Measurements from ENCODE around the gene SUN1. TPM values are rescaled to one million over a fixed set of nuclear protein-coding genes. Genes with fewer than 3 reads are reported as not detected.

The SUN1 gene
- total RNA-seq, 1 donor from 2014 or later: 99.9 TPM

DNA sequence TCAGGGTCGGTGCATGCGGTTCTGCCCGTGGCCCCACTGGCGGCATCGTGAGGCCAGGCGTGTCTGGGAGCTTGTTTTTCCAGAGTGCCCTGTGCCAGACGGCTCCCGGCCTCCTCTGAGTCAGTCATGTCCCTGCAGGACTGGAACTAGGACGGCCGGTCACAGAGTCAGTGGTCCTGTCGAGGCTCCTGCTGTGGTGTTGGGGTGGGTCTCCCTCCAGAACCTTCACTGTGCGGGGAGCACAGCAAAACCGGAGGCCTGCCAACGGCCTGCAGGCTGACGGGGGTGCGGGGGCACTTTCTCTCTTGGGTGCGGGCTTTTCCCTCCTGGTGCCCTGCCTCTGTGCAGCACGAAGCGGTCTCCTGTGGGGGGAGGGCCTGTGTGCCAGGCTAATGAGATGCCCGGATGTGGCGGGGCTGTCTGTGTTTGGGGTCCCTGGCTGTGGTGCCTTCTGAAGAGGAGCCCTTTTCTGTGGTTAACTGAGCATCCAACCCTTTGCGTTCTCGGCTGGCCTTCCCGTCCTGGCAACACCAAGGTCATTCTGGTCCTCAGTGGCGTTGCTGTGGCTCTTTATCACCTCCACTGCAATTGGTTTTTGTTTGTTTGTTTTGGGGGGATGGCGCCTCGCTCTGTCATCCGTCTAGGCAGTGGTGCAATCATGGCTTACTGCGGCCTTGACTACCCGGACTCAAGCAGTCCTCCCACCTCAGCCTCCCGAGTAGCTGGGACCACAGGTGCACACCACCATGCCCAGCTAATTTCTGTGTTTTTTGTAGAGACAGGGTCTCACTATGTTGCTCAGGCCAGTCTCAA, 52.1 kb downstream of the SUN1 start:
- Mint-ChIP-seq H3K27ac (ENCODE audit: unreplicated experiment) (peak overlapping the region; percentile 83), H3K36me3 (ENCODE audit: low read depth) (no peaks in the 10 kb centered on the region), H3K27me3 (ENCODE audit: low read depth) (no peaks in the 10 kb centered on the region), H3K4me1 (peaks cover 16% of the 10 kb centered on the region), H3K4me3 (peak overlapping the region; percentile 51), H3K9me3 (no peaks in the 10 kb centered on the region)
- no peak for DNase-seq (ENCODE audit: low read depth, low spot score)
- TF ChIP-seq, protein P1, sequence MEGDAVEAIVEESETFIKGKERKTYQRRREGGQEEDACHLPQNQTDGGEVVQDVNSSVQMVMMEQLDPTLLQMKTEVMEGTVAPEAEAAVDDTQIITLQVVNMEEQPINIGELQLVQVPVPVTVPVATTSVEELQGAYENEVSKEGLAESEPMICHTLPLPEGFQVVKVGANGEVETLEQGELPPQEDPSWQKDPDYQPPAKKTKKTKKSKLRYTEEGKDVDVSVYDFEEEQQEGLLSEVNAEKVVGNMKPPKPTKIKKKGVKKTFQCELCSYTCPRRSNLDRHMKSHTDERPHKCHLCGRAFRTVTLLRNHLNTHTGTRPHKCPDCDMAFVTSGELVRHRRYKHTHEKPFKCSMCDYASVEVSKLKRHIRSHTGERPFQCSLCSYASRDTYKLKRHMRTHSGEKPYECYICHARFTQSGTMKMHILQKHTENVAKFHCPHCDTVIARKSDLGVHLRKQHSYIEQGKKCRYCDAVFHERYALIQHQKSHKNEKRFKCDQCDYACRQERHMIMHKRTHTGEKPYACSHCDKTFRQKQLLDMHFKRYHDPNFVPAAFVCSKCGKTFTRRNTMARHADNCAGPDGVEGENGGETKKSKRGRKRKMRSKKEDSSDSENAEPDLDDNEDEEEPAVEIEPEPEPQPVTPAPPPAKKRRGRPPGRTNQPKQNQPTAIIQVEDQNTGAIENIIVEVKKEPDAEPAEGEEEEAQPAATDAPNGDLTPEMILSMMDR (conservative IDR thresholded peaks at IDR 0.05): no peak

DNA sequence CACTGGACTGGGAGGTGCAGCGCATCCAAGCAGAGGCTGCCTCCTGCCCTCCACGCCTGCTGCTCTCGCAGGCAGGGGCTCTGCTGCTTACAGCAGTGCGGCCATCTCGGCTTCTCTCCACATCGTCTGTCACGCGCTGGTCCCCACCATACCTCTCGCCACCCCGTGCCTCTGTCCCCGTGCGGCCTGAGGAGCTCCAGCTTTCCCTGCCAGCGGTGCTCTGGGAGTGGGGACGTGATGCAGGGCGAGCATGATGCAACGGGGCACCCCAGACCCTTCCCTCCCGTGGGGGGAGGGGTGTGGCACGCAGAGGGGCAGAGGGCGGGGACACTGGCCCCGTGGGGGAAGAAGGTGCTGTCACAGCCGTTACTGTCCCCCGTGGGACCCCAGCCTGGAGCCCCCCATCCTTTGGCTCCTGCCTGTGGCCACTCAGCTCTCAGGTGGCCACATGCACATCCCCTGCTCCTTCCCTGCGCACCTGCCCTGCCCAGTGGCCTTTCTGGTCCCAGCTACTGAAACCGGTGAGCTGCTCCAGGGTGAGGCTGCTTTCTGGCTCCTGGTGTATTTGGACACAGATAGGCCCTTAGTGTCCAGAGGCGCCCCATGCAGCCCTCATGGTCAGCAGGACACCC, 53.1 kb downstream of the SUN1 start:
- Mint-ChIP-seq H3K36me3 (ENCODE audit: low read depth) (no peaks in the 10 kb centered on the region), H3K27me3 (ENCODE audit: low read depth) (no peaks in the 10 kb centered on the region), H3K4me3 (no peak overlapping the region), H3K9me3 (no peaks in the 10 kb centered on the region), H3K27ac (ENCODE audit: unreplicated experiment) (no peak overlapping the region), H3K4me1 (peaks cover 12% of the 10 kb centered on the region)
- TF ChIP-seq, protein P1 (conservative IDR thresholded peaks at IDR 0.05): no peak
- DNase-seq (ENCODE audit: low read depth, low spot score): no peak

DNA sequence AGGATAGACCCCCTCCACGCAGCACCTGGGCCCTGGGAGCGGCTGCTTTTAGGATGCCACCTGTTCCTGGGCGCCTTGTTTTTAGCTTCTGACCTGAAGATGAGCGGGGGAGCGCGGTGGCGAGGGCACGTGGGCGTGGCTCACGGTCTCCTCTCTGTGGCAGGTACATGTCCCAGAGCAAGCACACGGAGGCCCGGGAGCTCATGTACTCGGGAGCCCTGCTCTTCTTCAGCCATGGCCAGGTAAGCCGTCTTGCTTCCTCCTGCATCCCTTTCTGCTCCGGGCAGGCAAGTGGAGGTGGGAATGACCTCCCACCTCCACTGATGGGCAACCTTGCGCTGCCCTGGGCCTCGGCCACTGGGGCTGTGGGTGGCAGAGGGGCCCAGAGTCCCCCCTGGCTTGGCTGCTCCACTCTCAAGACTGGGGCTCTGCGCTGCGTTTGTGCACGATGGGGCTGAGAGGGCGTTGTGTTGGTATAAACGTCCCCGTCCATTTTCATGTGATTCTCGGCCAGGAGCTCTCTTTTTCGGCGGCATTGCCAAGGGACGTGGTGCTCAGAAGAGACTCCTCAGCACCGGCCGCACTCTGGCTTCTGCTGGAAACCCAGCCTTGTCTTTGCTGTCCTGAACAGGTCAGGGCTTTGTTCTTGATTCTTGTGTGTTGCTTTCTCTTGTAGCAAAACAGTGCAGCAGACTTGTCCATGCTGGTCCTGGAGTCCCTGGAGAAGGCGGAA, 53.8 kb downstream of the SUN1 start:
- TF ChIP-seq, protein P1 (conservative IDR thresholded peaks at IDR 0.05): no peak
- no peak for DNase-seq (ENCODE audit: low read depth, low spot score)
- Mint-ChIP-seq H3K36me3 (ENCODE audit: low read depth) (no peaks in the 10 kb centered on the region), H3K27me3 (ENCODE audit: low read depth) (no peaks in the 10 kb centered on the region), H3K9me3 (no peaks in the 10 kb centered on the region), H3K4me1 (peaks cover 9% of the 10 kb centered on the region), H3K4me3 (no peak overlapping the region), H3K27ac (ENCODE audit: unreplicated experiment) (no peak overlapping the region)

DNA sequence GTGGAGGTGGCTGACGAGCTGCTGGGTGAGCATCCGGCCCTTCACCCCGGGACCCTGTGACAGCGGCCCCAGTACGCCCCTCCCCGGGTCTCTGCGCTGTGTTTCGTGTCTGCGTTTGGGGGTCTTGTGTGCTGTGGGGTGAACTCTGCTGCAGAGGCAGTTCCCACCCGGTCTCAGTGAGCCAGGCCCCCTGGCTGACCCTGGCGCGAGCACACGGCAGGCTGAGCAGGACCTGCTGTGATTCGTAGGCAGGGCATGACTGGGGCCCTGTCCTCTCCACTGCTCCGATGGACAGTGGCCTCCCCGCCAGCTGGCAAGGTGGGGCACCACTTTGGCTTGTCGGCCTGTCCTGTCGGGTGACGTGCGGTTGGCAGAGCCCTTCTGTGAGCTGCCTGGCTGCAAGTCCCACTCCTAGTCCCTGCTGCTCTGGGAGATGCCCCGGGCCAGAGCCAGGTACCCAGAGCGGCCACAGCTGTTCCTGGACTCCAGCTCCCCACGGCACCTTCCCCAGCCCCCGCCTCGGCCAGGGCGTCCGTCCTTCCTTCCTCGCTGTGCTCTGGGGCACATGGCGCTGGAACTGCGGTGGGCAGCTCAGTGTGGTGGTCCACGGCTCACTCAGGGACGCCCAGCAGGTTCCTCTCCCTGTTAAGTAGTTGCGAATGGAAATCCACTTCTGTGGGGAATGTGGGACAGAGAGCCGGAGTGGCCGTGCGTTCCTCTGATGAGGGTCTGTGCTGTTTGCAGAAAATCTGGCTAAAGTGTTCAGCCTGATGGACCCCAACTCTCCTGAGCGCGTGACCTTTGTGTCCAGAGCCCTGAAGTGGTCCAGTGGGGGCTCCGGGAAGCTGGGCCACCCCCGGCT, 54.6 kb downstream of the SUN1 start:
- no peak overlapping the region for H3K27ac Mint-ChIP-seq (ENCODE audit: unreplicated experiment)
- no peaks in the 10 kb centered on the region for H3K27me3 Mint-ChIP-seq (ENCODE audit: low read depth)
- peaks cover 6% of the 10 kb centered on the region for H3K4me1 Mint-ChIP-seq
- no peaks in the 10 kb centered on the region for H3K36me3 Mint-ChIP-seq (ENCODE audit: low read depth)
- DNase-seq (ENCODE audit: low read depth, low spot score): no peak
- TF ChIP-seq, protein P1 (conservative IDR thresholded peaks at IDR 0.05): no peak
- H3K4me3 Mint-ChIP-seq: no peak overlapping the region
- no peaks in the 10 kb centered on the region for H3K9me3 Mint-ChIP-seq

DNA sequence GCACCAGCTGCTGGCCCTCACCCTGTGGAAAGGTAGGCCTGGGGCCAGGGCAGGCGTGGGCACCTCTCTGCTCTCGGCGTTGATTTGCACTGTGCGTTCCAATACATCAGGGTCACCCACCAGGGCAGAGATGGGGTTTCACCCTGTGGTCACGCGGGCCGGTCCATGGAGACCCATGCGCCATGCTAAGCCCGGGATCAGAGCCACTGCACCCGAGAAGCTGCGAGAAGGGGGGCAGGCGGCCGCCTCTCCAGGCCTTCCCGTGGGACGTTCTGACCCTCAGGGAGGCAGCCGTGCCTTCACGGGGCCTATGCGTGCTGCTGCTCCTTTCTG, 55.2 kb downstream of the SUN1 start:
- H3K4me3 Mint-ChIP-seq: no peak overlapping the region
- DNase-seq (ENCODE audit: low read depth, low spot score): no peak
- TF ChIP-seq, protein P1 (conservative IDR thresholded peaks at IDR 0.05): no peak
- H3K36me3 Mint-ChIP-seq (ENCODE audit: low read depth): peaks cover 3% of the 10 kb centered on the region
- H3K4me1 Mint-ChIP-seq: peaks cover 3% of the 10 kb centered on the region
- no peaks in the 10 kb centered on the region for H3K27me3 Mint-ChIP-seq (ENCODE audit: low read depth)
- no peak overlapping the region for H3K27ac Mint-ChIP-seq (ENCODE audit: unreplicated experiment)
- no peaks in the 10 kb centered on the region for H3K9me3 Mint-ChIP-seq
